H1 (cell line): ENCODE results near the gene HOXB13. TPM values are rescaled to one million over a fixed set of nuclear protein-coding genes. Genes with fewer than 3 reads are reported as not detected.

Source experiments
- CTCF ChIA-PET: fragments of 300-600 bp; sonication (Branson Sonifier 250); formaldehyde crosslinking; loops from one replicate; lab custom pipeline; 2021; ENCODE audit not compliant: partially characterized antibody; lab: Charles Lee
- POLR2A ChIA-PET: fragments of 300-600 bp; sonication (Branson Sonifier 250); formaldehyde crosslinking; loops from one replicate; lab custom pipeline; 2021; ENCODE audit warnings: inconsistent platforms; ENCODE audit not compliant: partially characterized antibody; lab: Charles Lee
- DNase-seq, 2 experiments: peaks; one replicate each; pipeline versions ENCODE4 v3.0.0 to v3.0.0-alpha.2; 2010 to 2022; ENCODE audit warnings: low spot score in 2 of 2, low read depth in 1 of 2, mixed read lengths in 1 of 2
- FAIRE-seq: peaks from 2 replicates; lab custom pipeline; 2011; peaks lifted over from hg19 to GRCh38; lab: Jason Lieb, UNC
- H2AFZ ChIP-seq: 2 replicates; pipeline ENCODE4 v1.8.1; 2012; ENCODE audit warnings: low read length, inconsistent platforms
- H2AK5ac ChIP-seq: 2 replicates; pipeline ENCODE4 v1.6.1; 2013; ENCODE audit warnings: low read depth, low read length
- H2BK120ac ChIP-seq: replicated peaks from 2 replicates; pipeline ENCODE3; 2013; ENCODE audit warnings: low read depth, low read length, inconsistent platforms
- H2BK12ac ChIP-seq: 2 replicates; pipeline ENCODE4 v1.6.1; 2013; ENCODE audit warnings: low read depth, low read length
- H2BK15ac ChIP-seq: 2 replicates; pipeline ENCODE4 v1.6.1; 2013; ENCODE audit warnings: low read length
- H2BK20ac ChIP-seq: 2 replicates; pipeline ENCODE4 v1.6.1; 2013; ENCODE audit warnings: low read length
- H2BK5ac ChIP-seq: 2 replicates; pipeline ENCODE4 v1.6.1; 2013; ENCODE audit warnings: low read depth, low read length
- H3K14ac ChIP-seq: 2 replicates; pipeline ENCODE4 v1.6.1; 2013; ENCODE audit warnings: inconsistent platforms; ENCODE audit not compliant: insufficient read length
- H3K18ac ChIP-seq: 2 replicates; pipeline ENCODE4 v1.6.1; 2013; ENCODE audit warnings: low read length; ENCODE audit errors: extremely low read depth
- H3K23ac ChIP-seq: 2 replicates; pipeline ENCODE4 v1.6.1; 2013; ENCODE audit warnings: inconsistent platforms; ENCODE audit not compliant: insufficient read length
- H3K23me2 ChIP-seq: 2 replicates; pipeline ENCODE4 v1.6.1; 2013; ENCODE audit warnings: low read depth, low read length
- H3K27ac ChIP-seq: 2 replicates; pipeline ENCODE4 v1.6.1; 2011; ENCODE audit warnings: low read depth, low read length, inconsistent platforms
- H3K27me3 ChIP-seq, 4 experiments: replicated peaks in 1 of 4; 1 replicate in 1 of 4; 2 replicates in 3 of 4; pipeline versions ENCODE4 v1.6.1 to v1.8.1; 2011 to 2013; ENCODE audit warnings: low read length in 3 of 4, mild to moderate bottlenecking in 3 of 4, inconsistent platforms in 2 of 4, mixed read lengths in 2 of 4, moderate library complexity in 1 of 4; ENCODE audit not compliant: control insufficient read depth in 3 of 4, insufficient read depth in 3 of 4; ENCODE audit errors: extremely low read depth in 1 of 4
- H3K36me3 ChIP-seq, 4 experiments: 2 replicates each; pipeline versions ENCODE4 v1.6.1 to v1.8.1; 2011 to 2013; ENCODE audit warnings: mild to moderate bottlenecking in 4 of 4, low read length in 3 of 4, moderate library complexity in 2 of 4, control low read depth in 1 of 4, inconsistent platforms in 1 of 4; ENCODE audit not compliant: insufficient read depth in 4 of 4, control insufficient read depth in 2 of 4
- H3K4ac ChIP-seq: replicated peaks from 2 replicates; pipeline ENCODE3; 2013; ENCODE audit warnings: low read length, low read depth, mixed read lengths, inconsistent platforms; ENCODE audit not compliant: insufficient read length
- H3K4me1 ChIP-seq, 4 experiments: replicated peaks in 1 of 4; 1 replicate in 1 of 4; 2 replicates in 3 of 4; pipeline versions ENCODE4 v1.6.1 to v1.8.1; 2011 to 2013; ENCODE audit warnings: low read length in 3 of 4, inconsistent platforms in 2 of 4, mixed read lengths in 1 of 4; ENCODE audit not compliant: insufficient read depth in 4 of 4, control insufficient read depth in 3 of 4
- H3K4me2 ChIP-seq, 2 experiments: 2 replicates each; pipeline versions ENCODE4 v1.6.1 to v1.8.1; 2011 to 2013; ENCODE audit warnings: low read depth in 2 of 2, low read length in 2 of 2, control low read depth in 1 of 2, inconsistent platforms in 1 of 2, mild to moderate bottlenecking in 1 of 2; ENCODE audit not compliant: insufficient read depth in 1 of 2
- H3K4me3 ChIP-seq, 4 experiments: fragments of 200-600, 300-600 bp in 1 of 4; sonication (generic), shearing (Covaris generic), sonication (Bioruptor Twin) in 1 of 4; 2 replicates each; pipeline versions ENCODE4 v1.5.1 to v1.8.1; 2011 to 2016; ENCODE audit warnings: low read length in 4 of 4, low read depth in 3 of 4, control low read depth in 2 of 4, inconsistent platforms in 2 of 4, mild to moderate bottlenecking in 2 of 4, mixed read lengths in 1 of 4, moderate library complexity in 1 of 4; ENCODE audit not compliant: insufficient read depth in 2 of 4; ENCODE audit errors: extremely low read depth in 1 of 4
- H3K56ac ChIP-seq: replicated peaks from 2 replicates; pipeline ENCODE3; 2013; ENCODE audit warnings: low read depth, mild to moderate bottlenecking, mixed read lengths, low read length, inconsistent platforms; ENCODE audit not compliant: insufficient read length
- H3K79me1 ChIP-seq: 2 replicates; pipeline ENCODE4 v1.6.1; 2013; ENCODE audit warnings: low read depth, low read length, control low read depth
- H3K79me2 ChIP-seq, 2 experiments: 2 replicates each; pipeline versions ENCODE4 v1.6.1 to v1.8.1; 2012 to 2013; ENCODE audit warnings: low read length in 2 of 2, mild to moderate bottlenecking in 2 of 2, inconsistent platforms in 1 of 2; ENCODE audit not compliant: insufficient read depth in 2 of 2, control insufficient read depth in 1 of 2
- H3K9ac ChIP-seq, 4 experiments: replicated peaks in 1 of 4; 1 replicate in 1 of 4; 2 replicates in 3 of 4; pipeline versions ENCODE4 v1.6.1 to v1.8.1; 2011 to 2013; ENCODE audit warnings: low read depth in 3 of 4, low read length in 3 of 4, control low read depth in 2 of 4, mild to moderate bottlenecking in 2 of 4, moderate library complexity in 2 of 4, inconsistent platforms in 1 of 4; ENCODE audit errors: extremely low read depth in 1 of 4
- H3K9me3 ChIP-seq, 2 experiments: 2 replicates each; pipeline versions ENCODE4 v1.6.1 to v1.8.1; 2012 to 2013; ENCODE audit warnings: mild to moderate bottlenecking in 2 of 2, moderate library complexity in 2 of 2, control low read depth in 1 of 2, inconsistent platforms in 1 of 2, low read depth in 1 of 2, low read length in 1 of 2, mixed read lengths in 1 of 2; ENCODE audit not compliant: insufficient read depth in 2 of 2
- H4K20me1 ChIP-seq, 2 experiments: replicated peaks in 1 of 2; 2 replicates each; pipeline versions ENCODE3 to v1.8.1; 2011 to 2013; ENCODE audit warnings: inconsistent platforms in 2 of 2, low read length in 2 of 2, mild to moderate bottlenecking in 1 of 2; ENCODE audit not compliant: insufficient read depth in 2 of 2, control insufficient read depth in 1 of 2
- H4K5ac ChIP-seq: 2 replicates; pipeline ENCODE4 v1.6.1; 2013; ENCODE audit warnings: low read length, low read depth, mixed read lengths, inconsistent platforms; ENCODE audit not compliant: insufficient read length
- H4K8ac ChIP-seq: 2 replicates; pipeline ENCODE4 v1.8.0; 2013; ENCODE audit warnings: mild to moderate bottlenecking, moderate library complexity, low read length, inconsistent platforms; ENCODE audit not compliant: insufficient read depth; ENCODE audit errors: extremely low read depth
- H4K91ac ChIP-seq: replicated peaks from 2 replicates; pipeline ENCODE3; 2013; ENCODE audit warnings: low read length, mixed read lengths, inconsistent platforms; ENCODE audit not compliant: insufficient read length
- CBX5 ChIP-seq: fragments of 300-800, 300-1000 bp; sonication (generic); IDR thresholded peaks from 2 replicates; pipeline ENCODE4 v1.7.1; 2016; ENCODE audit warnings: antibody characterized with exemption, low read length, low read depth
- CTCF ChIP-seq, 3 experiments: IDR thresholded peaks; 1 replicate in 2 of 3; 2 replicates in 1 of 3; pipeline versions ENCODE4 v1.5.1 to v1.6.1; 2011; ENCODE audit warnings: low read length in 3 of 3, mild to moderate bottlenecking in 3 of 3, inconsistent platforms in 2 of 3, low read depth in 1 of 3, moderate library complexity in 1 of 3; ENCODE audit not compliant: insufficient read depth in 1 of 3; ENCODE audit errors: control extremely low read depth in 1 of 3
- EGR1 ChIP-seq: IDR thresholded peaks from 2 replicates; pipeline ENCODE4 v1.6.1; 2011; ENCODE audit warnings: low read depth, low read length, borderline replicate concordance
- EZH2 ChIP-seq: fragments of 200-600 bp; sonication (generic); IDR thresholded peaks from 2 replicates; pipeline ENCODE4 v1.7.1; 2012; ENCODE audit warnings: low read depth, mild to moderate bottlenecking, moderate library complexity, low read length, inconsistent platforms; ENCODE audit not compliant: severe bottlenecking
- JUND ChIP-seq: IDR thresholded peaks from 2 replicates; pipeline ENCODE4 v1.6.1; 2011; ENCODE audit warnings: mild to moderate bottlenecking, improper control_type of control experiment, low read length
- KDM1A ChIP-seq: fragments of 200-600, 300-600 bp; sonication (generic); IDR thresholded peaks from 2 replicates; pipeline ENCODE4 v1.7.1; 2016; ENCODE audit warnings: mild to moderate bottlenecking, low read length, borderline replicate concordance
- RNF2 ChIP-seq: fragments of 200-900, 300-1000 bp; sonication (generic); IDR thresholded peaks from 2 replicates; pipeline ENCODE4 v1.7.1; 2016; ENCODE audit warnings: borderline replicate concordance, low read depth, mild to moderate bottlenecking, antibody characterized with exemption, low read length; ENCODE audit not compliant: poor library complexity, severe bottlenecking; ENCODE audit errors: missing control alignments
- TAF7 ChIP-seq: optimal IDR thresholded peaks from 2 replicates; pipeline ENCODE3; 2011; ENCODE audit warnings: low read depth, mild to moderate bottlenecking, inconsistent platforms, low read length, moderate library complexity, borderline replicate concordance
- WGBS, 2 experiments: shearing (Covaris generic) in 1 of 2; methylation state at CpG; one replicate each; pipeline versions ENCODE4 v1.1.6 to v1.1.7; 2013 to 2015; ENCODE audit warnings: low lambda C conversion rate in 2 of 2, mixed read lengths in 2 of 2, inconsistent platforms in 1 of 2, low coverage in 1 of 2, missing lambda C conversion rate in 1 of 2; ENCODE audit not compliant: insufficient replicate concordance in 2 of 2, insufficient coverage in 1 of 2, insufficient read length in 1 of 2; ENCODE audit errors: extremely low coverage in 1 of 2, missing lambda C conversion rate in 1 of 2; 5-methylcytosine and 5-hydroxymethylcytosine counted together
- polyA plus RNA-seq, 7 experiments: library from polyadenylated mRNA; depleted of rRNA in 3 of 7; stranded (reverse) in 5 of 7; unstranded in 2 of 7; fragments of >200 nt in 5 of 7; fragments of 200-250 nt in 2 of 7; gene quantifications; 1 replicate in 5 of 7; 2 replicates in 1 of 7; 4 replicates in 1 of 7; pipeline versions ENCODE4 v1.2.1 to v1.2.3, GENCODE V29; 2011 to 2013; ENCODE audit warnings: missing spikeins in 2 of 7, mixed read lengths in 2 of 7
- total RNA-seq: library from RNA; stranded (reverse); fragmentation: NEBNext Ultra II Directional; extraction: Animal tissue kit (Norgen Biotek cat#: 25700); gene quantifications from 2 replicates; pipeline ENCODE4 v1.2.1, GENCODE V29; 2021

HOXB13 gene
- total and polyA plus RNA-seq, 2 of the 8 experiments (the other 6 are each of a cell fraction or from before 2014, with no cell fraction given), result not detected

DNA sequence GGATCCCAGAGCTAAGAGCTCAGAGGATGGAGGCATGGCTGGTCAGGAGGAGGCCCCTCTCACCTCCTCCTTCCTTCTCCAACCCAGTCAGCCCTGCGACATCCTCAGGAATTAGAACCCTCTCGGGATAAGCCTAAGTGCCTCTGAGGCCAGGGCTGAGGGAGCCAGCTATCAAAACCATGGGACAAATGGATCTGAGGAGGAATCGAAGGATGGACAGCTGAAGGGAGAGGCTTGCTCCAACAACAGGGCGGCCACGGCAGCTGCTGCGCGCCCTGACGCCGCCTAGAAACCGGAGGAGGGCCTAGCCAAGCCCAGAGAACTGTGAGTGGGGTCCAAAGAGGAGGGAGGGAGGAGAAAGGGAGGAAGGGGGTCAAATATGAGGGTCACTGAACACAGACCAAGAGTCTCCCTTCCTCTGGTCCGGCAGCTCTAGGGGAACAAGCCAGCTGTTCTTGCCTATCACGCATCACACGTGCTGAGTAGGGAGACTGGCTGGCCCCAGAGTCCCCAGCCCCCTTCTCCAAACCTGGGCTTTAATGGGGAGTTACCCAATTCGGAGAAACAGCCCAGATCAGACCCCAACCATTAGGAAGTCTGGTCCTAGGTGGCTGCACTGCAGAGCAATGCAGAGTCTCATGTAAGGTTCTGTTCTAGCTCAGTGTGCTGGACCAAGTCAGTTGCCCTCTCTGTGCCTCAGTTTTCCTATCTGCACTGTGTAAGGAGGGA, 5.9 kb upstream of the HOXB13 start:
- ChIA-PET POLR2A (interaction anchor here (0.9 kb wide), 1 partner anchor 11 kb away, joined by 3 read pairs; no protein-coding TSS in a partner anchor), CTCF (interaction anchor here (0.8 to 10.1 kb wide), 11 partner anchors 9 to 144 kb away, joined by 3 to 145 read pairs (median 4); partner anchors contain the start of genes PRAC1 and PRAC2)
- H3K4me1 ChIP-seq, result peaks cover 0 to 2% (median 0%) of the 10 kb centered on the region in 4 experiments; a peak in 3 of 7 replicates
- no peak overlapping the region for H3K27ac ChIP-seq
- DNase-seq (no peak), FAIRE-seq (no peak)
- H3K56ac ChIP-seq, result no peak overlapping the region
- no peak overlapping the region for H3K14ac ChIP-seq
- no peaks in the 10 kb centered on the region for H3K9me3 ChIP-seq
- H2BK5ac ChIP-seq, result no peak overlapping the region
- H3K79me1 ChIP-seq, result no peaks in the 10 kb centered on the region
- H3K36me3 ChIP-seq, result peaks cover 0 to 5% (median 0%) of the 10 kb centered on the region in 4 experiments; a peak in 1 of 8 replicates
- H2AFZ ChIP-seq, result no peak overlapping the region
- H2BK15ac ChIP-seq, result no peak overlapping the region
- no peak overlapping the region for H3K4me2 ChIP-seq
- no peak overlapping the region for H3K9ac ChIP-seq
- H2AK5ac ChIP-seq, result peak overlapping the region; percentile 9; the same call in 1 of the 2 replicates
- no peaks in the 10 kb centered on the region for H3K79me2 ChIP-seq
- no peaks in the 10 kb centered on the region for H3K23me2 ChIP-seq
- H2BK120ac ChIP-seq, result no peak overlapping the region
- no peak overlapping the region for H3K18ac ChIP-seq
- H2BK12ac ChIP-seq, result no peak overlapping the region
- no peak overlapping the region for H3K4ac ChIP-seq
- no peak overlapping the region for H4K5ac ChIP-seq
- 33% methylated on average over 13 of the region's 14 CpGs; no CpG with 5 or more reads in 1 of the 2 experiments for WGBS, 2 experiments
- no peak overlapping the region; the same call in 1 of the 2 replicates for H4K8ac ChIP-seq
- no peak overlapping the region for H2BK20ac ChIP-seq
- H4K91ac ChIP-seq, result no peak overlapping the region
- H4K20me1 ChIP-seq, result peaks cover 14 to 32% of the 10 kb centered on the region in 2 experiments
- H3K4me3 ChIP-seq, result no peak overlapping the region
- H3K27me3 ChIP-seq, result peaks cover 91 to 100% (median 100%) of the 10 kb centered on the region in 4 experiments
- H3K23ac ChIP-seq, result no peak overlapping the region
- no peak for TF ChIP-seq TAF7
- no peak for TF ChIP-seq JUND
- no peak for TF ChIP-seq EGR1
- no peak for TF ChIP-seq CBX5
- no peak for TF ChIP-seq KDM1A
- TF ChIP-seq RNF2, result peak; percentile 53
- TF ChIP-seq CTCF (IDR thresholded peaks at IDR 0.05; ENCODE audit: control extremely low read depth in 1 of 3, insufficient read depth in 1 of 3, low read depth in 1 of 3, low read length in 3 of 3), result no peak
- peak; percentile 85 for TF ChIP-seq EZH2
